GM12878 (cell line): Measurements from ENCODE around the gene KLF11. TPM values are rescaled to one million over a fixed set of nuclear protein-coding genes. Genes with fewer than 3 reads are reported as not detected.
A peak's percentile ranks its signal among the peaks of the same experiment; 100 is the strongest.

ENCODE experiments used
- ATAC-seq: fragments of 200-7000 bp; cut with Tn5 transposase; 3 replicates; pipeline ENCODE4 v1.9.1; 2020; ENCODE audit warnings: mild to moderate bottlenecking, moderate library complexity
- BruUV-seq: library from RNA; stranded (reverse); fragments of 400-500 nt; replicated peaks from 2 replicates; lab custom pipeline; 2021; lab: Mats Ljungman, UMichigan
- CTCF ChIA-PET: fragments of 300-600 bp; sonication (Branson Sonifier 250); formaldehyde crosslinking; extraction: SDS; loops from one replicate; lab custom pipeline; 2021; ENCODE audit warnings: inconsistent platforms; lab: Yijun Ruan, JAX
- POLR2A ChIA-PET: fragments of 350-600 bp; formaldehyde crosslinking; extraction: SDS; loops from one replicate; lab custom pipeline; 2021; ENCODE audit warnings: inconsistent platforms; lab: Charles Lee
- RAD21 ChIA-PET: fragments of 300-600 bp; sonication (Branson Sonifier 250); formaldehyde crosslinking; loops from one replicate; lab custom pipeline; 2023; ENCODE audit warnings: antibody characterized with exemption; ENCODE audit not compliant: unreplicated experiment; lab: Charles Lee
- SMC1A ChIA-PET: fragments of 300-600 bp; sonication (Branson Sonifier 250); formaldehyde crosslinking; loops from one replicate; lab custom pipeline; 2023; ENCODE audit not compliant: unreplicated experiment, uncharacterized antibody; lab: Charles Lee
- DNase-seq: peaks from one replicate; pipeline ENCODE4 v3.0.0-alpha.2; 2011; ENCODE audit warnings: low read depth, low spot score
- FAIRE-seq: peaks from 3 replicates; lab custom pipeline; 2011; peaks lifted over from hg19 to GRCh38; lab: Jason Lieb, UNC
- H2AFZ ChIP-seq: 2 replicates; pipeline ENCODE4 v1.6.0; 2011; ENCODE audit warnings: low read depth, low read length, control low read depth; ENCODE audit not compliant: control insufficient read depth
- H3K27ac ChIP-seq: 2 replicates; pipeline ENCODE4 v1.5.1; 2011; ENCODE audit warnings: control low read depth; ENCODE audit not compliant: control insufficient read depth, insufficient read depth
- H3K27me3 ChIP-seq, 2 experiments: replicated peaks in 1 of 2; 2 replicates each; pipeline versions ENCODE4 v1.6.0 to v1.6.1; 2011; ENCODE audit warnings: low read length in 1 of 2; ENCODE audit not compliant: control insufficient read depth in 2 of 2, insufficient read depth in 2 of 2
- H3K36me3 ChIP-seq, 2 experiments: 2 replicates each; pipeline ENCODE4 v1.5.1; 2011; ENCODE audit warnings: low read length in 1 of 2; ENCODE audit not compliant: control insufficient read depth in 2 of 2, insufficient read depth in 2 of 2
- H3K4me1 ChIP-seq: 2 replicates; pipeline ENCODE4 v1.6.1; 2011; ENCODE audit warnings: mild to moderate bottlenecking, low read length, moderate library complexity, mixed read lengths; ENCODE audit not compliant: control insufficient read depth, insufficient read depth
- H3K4me2 ChIP-seq: 2 replicates; pipeline ENCODE4 v1.6.0; 2011; ENCODE audit warnings: control low read depth; ENCODE audit not compliant: control insufficient read depth, insufficient read depth
- H3K4me3 ChIP-seq: fragments of 200-600 bp; sonication (generic); 2 replicates; pipeline ENCODE4 v1.5.1; 2016
- H3K79me2 ChIP-seq: 2 replicates; pipeline ENCODE4 v1.6.0; 2011; ENCODE audit warnings: low read length; ENCODE audit not compliant: control insufficient read depth, insufficient read depth
- H3K9ac ChIP-seq: 2 replicates; pipeline ENCODE4 v1.8.0; 2011; ENCODE audit warnings: low read length, control low read depth, mixed read lengths; ENCODE audit not compliant: control insufficient read depth, insufficient read depth
- H3K9me3 ChIP-seq: replicated peaks from 3 replicates; pipeline ENCODE4 v1.5.1; 2011; ENCODE audit warnings: mild to moderate bottlenecking, low read length; ENCODE audit not compliant: control insufficient read depth, insufficient read depth
- H4K20me1 ChIP-seq: 2 replicates; pipeline ENCODE4 v1.6.0; 2011; ENCODE audit not compliant: control insufficient read depth, insufficient read depth
- ASH2L ChIP-seq: fragments of 300-600, 200-600 bp; sonication (generic); IDR thresholded peaks from 2 replicates; pipeline ENCODE4 v1.6.1; 2017; ENCODE audit warnings: low read depth, mild to moderate bottlenecking, borderline replicate concordance
- CTCF ChIP-seq, 3 experiments: IDR thresholded peaks in 2 of 3; conservative IDR thresholded peaks in 1 of 3; 2 replicates each; pipeline ENCODE4 v1.5.1; 2011; ENCODE audit warnings: low read depth in 3 of 3, low read length in 3 of 3, mild to moderate bottlenecking in 3 of 3, control low read depth in 2 of 3, moderate library complexity in 2 of 3, inconsistent platforms in 1 of 3, mixed read lengths in 1 of 3; ENCODE audit not compliant: control insufficient read depth in 2 of 3, insufficient read depth in 1 of 3; ENCODE audit errors: extremely low read depth in 1 of 3
- EGR1 ChIP-seq, 2 experiments: IDR thresholded peaks; 1 replicate in 1 of 2; 2 replicates in 1 of 2; pipeline ENCODE4 v1.6.1; 2011 to 2012; ENCODE audit warnings: low read depth in 2 of 2, low read length in 2 of 2, borderline replicate concordance in 1 of 2, mild to moderate bottlenecking in 1 of 2, moderate library complexity in 1 of 2
- ETV6 ChIP-seq, 2 experiments: fragments of 450-650 bp in 1 of 2; IDR thresholded peaks in 1 of 2; conservative IDR thresholded peaks in 1 of 2; 2 replicates each; pipeline ENCODE4 v1.6.1; 2014; ENCODE audit warnings: antibody characterized with exemption in 1 of 2, borderline replicate concordance in 1 of 2, low read depth in 1 of 2, mild to moderate bottlenecking in 1 of 2, moderate library complexity in 1 of 2
- FOXM1 ChIP-seq: IDR thresholded peaks from 2 replicates; pipeline ENCODE4 v1.6.1; 2012; ENCODE audit warnings: low read depth, mild to moderate bottlenecking, inconsistent platforms, low read length, moderate library complexity
- GABPA ChIP-seq: IDR thresholded peaks from 2 replicates; pipeline ENCODE4 v1.6.1; 2014; ENCODE audit warnings: antibody characterized with exemption, low read depth, mild to moderate bottlenecking, inconsistent platforms
- GATAD2B ChIP-seq: fragments of 450-650 bp; conservative IDR thresholded peaks from 2 replicates; pipeline ENCODE4 v1.6.1; 2017; ENCODE audit warnings: low read depth, mild to moderate bottlenecking, moderate library complexity
- NFXL1 ChIP-seq: fragments of 450-650 bp; IDR thresholded peaks from 2 replicates; pipeline ENCODE4 v1.6.1; 2017; ENCODE audit warnings: antibody characterized with exemption, mild to moderate bottlenecking, borderline replicate concordance
- NR2C1 ChIP-seq: fragments of 450-650 bp; IDR thresholded peaks from 2 replicates; pipeline ENCODE4 v1.6.1; 2017; ENCODE audit warnings: antibody characterized with exemption, mild to moderate bottlenecking, moderate library complexity
- PML ChIP-seq: IDR thresholded peaks from 2 replicates; pipeline ENCODE4 v1.6.1; 2012; ENCODE audit warnings: low read length, inconsistent platforms
- RB1 ChIP-seq: fragments of 450-650 bp; formaldehyde crosslinking; IDR thresholded peaks from 2 replicates; pipeline ENCODE4 v1.6.1; 2017; ENCODE audit warnings: mild to moderate bottlenecking, borderline replicate concordance
- SIN3A ChIP-seq: IDR thresholded peaks from 2 replicates; pipeline ENCODE4 v1.6.1; 2012; ENCODE audit warnings: low read depth, low read length, improper control_type of control experiment
- STAT1 ChIP-seq: fragments of 450-650 bp; conservative IDR thresholded peaks from 2 replicates; pipeline ENCODE4 v1.6.1; 2014; ENCODE audit warnings: antibody characterized with exemption, mild to moderate bottlenecking
- TARDBP ChIP-seq: IDR thresholded peaks from 2 replicates; pipeline ENCODE4 v1.6.1; 2016; ENCODE audit warnings: borderline replicate concordance
- USF2 ChIP-seq: IDR thresholded peaks from 2 replicates; pipeline ENCODE4 v1.6.1; 2011; ENCODE audit warnings: low read depth, low read length, improper control_type of control experiment, borderline replicate concordance
- WRNIP1 ChIP-seq: IDR thresholded peaks from 2 replicates; pipeline ENCODE4 v1.6.1; 2011; ENCODE audit warnings: low read depth, low read length, improper control_type of control experiment, borderline replicate concordance
- ZNF384 ChIP-seq: IDR thresholded peaks from 2 replicates; pipeline ENCODE4 v1.6.1; 2012; ENCODE audit warnings: low read depth, mild to moderate bottlenecking, low read length, improper control_type of control experiment, borderline replicate concordance
- WGBS: methylation state at CpG from one replicate; pipeline ENCODE4 v1.1.6; 2016; ENCODE audit warnings: low lambda C conversion rate; ENCODE audit not compliant: insufficient replicate concordance, insufficient coverage; ENCODE audit errors: missing lambda C conversion rate; 5-methylcytosine and 5-hydroxymethylcytosine counted together
- in situ Hi-C: fragments of 300-500 bp; cut with MboI; formaldehyde crosslinking; loops from 9 replicates; pipeline ENCODE4 v1.14.3; 2018; ENCODE audit warnings: mixed read lengths
- intact Hi-C: fragments of 100-400 bp; cut with micrococcal nuclease; formaldehyde crosslinking; loops from one replicate; pipeline ENCODE4 v1.14.2; 2022; ENCODE audit not compliant: unreplicated experiment
- polyA plus RNA-seq, 11 experiments: library from polyadenylated mRNA; depleted of rRNA in 4 of 11; unstranded in 6 of 11; stranded (reverse) in 5 of 11; fragments of >200 nt; fragmentation: Nextera tagmentation in 4 of 11; fragmentation: Illumina TruSeq in 1 of 11; extraction: Ambion mirVana in 4 of 11; extraction: Trizol in 1 of 11; gene quantifications; 1 replicate in 1 of 11; 2 replicates in 10 of 11; pipeline versions ENCODE4 v1.2.1 to v1.2.3, GENCODE V29; 2011 to 2016; ENCODE audit warnings: inconsistent platforms in 2 of 11, missing spikeins in 2 of 11, low read depth in 1 of 11
- total RNA-seq, 4 experiments: library from RNA; depleted of rRNA in 3 of 4; stranded (reverse); fragments of >200 nt in 3 of 4; fragmentation: Illumina TruSeq in 1 of 4; extraction: Trizol in 1 of 4; gene quantifications; 2 replicates each; pipeline versions ENCODE4 v1.2.1 to v1.2.3, GENCODE V29; 2013 to 2021

The KLF11 gene
- total and polyA plus RNA-seq, 10 of the 15 experiments (the other 5 are each of a cell fraction or from before 2014, with no cell fraction given), result 0.03 to 0.54 (median 0.14) TPM; not detected in 1

GRCh38 chr2:10028988-10029874 lies 14.1 kb upstream of the KLF11 start:
- Histone ChIP-seq H3K9ac (no peak overlapping the region), H3K4me3 (no peak overlapping the region), H3K4me2 (peak overlapping the region; percentile 55; the same call in 1 of the 2 replicates), H3K79me2 (no peaks in the 10 kb centered on the region), H4K20me1 (no peaks in the 10 kb centered on the region), H3K4me1 (peaks cover 11% of the 10 kb centered on the region), H3K36me3 (no peaks in the 10 kb centered on the region), H3K27ac (no peak overlapping the region), H2AFZ (peak overlapping the region; percentile 63), H3K9me3 (no peaks in the 10 kb centered on the region), H3K27me3 (no peaks in the 10 kb centered on the region)
- ATAC-seq (peak; percentile 89), DNase-seq (no peak), FAIRE-seq (no peak)
- ChIA-PET SMC1A (interaction anchor here (0.8 to 2.6 kb wide), 5 partner anchors 17 to 230 kb away, joined by 3 to 19 read pairs (median 3); no protein-coding TSS in a partner anchor), RAD21 (interaction anchor here (0.6 to 2.6 kb wide), 8 partner anchors 18 to 631 kb away, joined by 3 to 15 read pairs (median 4); no protein-coding TSS in a partner anchor), POLR2A (interaction anchor here (0.5 to 0.6 kb wide), 2 partner anchors 34 to 61 kb away, joined by 4 to 8 read pairs; no protein-coding TSS in a partner anchor), CTCF (interaction anchor here (0.6 to 6.4 kb wide), 11 partner anchors 9 to 405 kb away, joined by 3 to 34 read pairs (median 4); no protein-coding TSS in a partner anchor)
- intact Hi-C loops, result no loop called here
- 16% methylated on average over 22 of the region's 26 CpGs for WGBS
- BruUV-seq, result no TSS peak
- in situ Hi-C loops, result no loop called here
- no peak for TF ChIP-seq STAT1
- TF ChIP-seq GATAD2B, result peak; percentile 15; the same call in 1 of the 2 replicates
- no peak for TF ChIP-seq ASH2L
- no peak; a peak in 1 of 3 replicates for TF ChIP-seq EGR1 (IDR thresholded peaks at IDR 0.05; ENCODE audit: borderline replicate concordance in 1 of 2, low read depth in 2 of 2, low read length in 2 of 2)
- no peak for TF ChIP-seq FOXM1
- TF ChIP-seq TARDBP, result no peak
- TF ChIP-seq NR2C1, result no peak
- 0 out of 6 replicates have a peak, but pooled peaks of 1 of the 3 experiments have one; percentile 3 for TF ChIP-seq CTCF (IDR thresholded peaks at IDR 0.05 in 2 of 3, conservative IDR thresholded peaks at IDR 0.05 in 1 of 3; ENCODE audit: control insufficient read depth in 2 of 3, extremely low read depth in 1 of 3, insufficient read depth in 1 of 3, low read depth in 3 of 3, low read length in 3 of 3)
- TF ChIP-seq PML, result no peak
- no peak for TF ChIP-seq WRNIP1
- no peak for TF ChIP-seq USF2
- TF ChIP-seq ZNF384, result no peak
- TF ChIP-seq RB1, result no peak
- no peak for TF ChIP-seq GABPA
- no peak for TF ChIP-seq SIN3A
- no peak for TF ChIP-seq ETV6 (conservative IDR thresholded peaks at IDR 0.05 in 1 of 2, IDR thresholded peaks at IDR 0.05 in 1 of 2; ENCODE audit: borderline replicate concordance in 1 of 2, low read depth in 1 of 2)
- no peak for TF ChIP-seq NFXL1
